Right lobe of liver (tissue), 6 donors: ENCODE measurements around the gene GNPDA1. TPM values are rescaled to one million over a fixed set of nuclear protein-coding genes. Genes with fewer than 3 reads are reported as not detected.

ENCODE experiments used
- ATAC-seq, 4 donors: fragments of 200-7000 bp; cut with Tn5 transposase; one replicate each; pipeline ENCODE4 v1.9.1; 2020; ENCODE audit warnings: mild to moderate bottlenecking in 4 of 4, moderate library complexity in 4 of 4
- DNase-seq, 3 donors: peaks; one replicate each; pipeline ENCODE4 v3.0.0-alpha.2; 2020
- H3K27ac ChIP-seq, 3 donors: fragments of 200-600 bp; one replicate each; pipeline ENCODE4 v1.8.0; 2022
- H3K27me3 ChIP-seq, 2 donors: fragments of 200-600 bp; one replicate each; pipeline ENCODE4 v1.8.0; 2022
- H3K36me3 ChIP-seq, 4 donors: fragments of 200-600 bp; sonication (generic) in 1 of 4; one replicate each; pipeline versions ENCODE4 v1.5.1 to v1.8.0; 2017 to 2022; ENCODE audit warnings: control low read depth in 1 of 4
- H3K4me1 ChIP-seq, 4 donors: fragments of 200-600 bp; sonication (generic) in 1 of 4; one replicate each; pipeline versions ENCODE4 v1.5.1 to v1.8.0; 2017 to 2022; ENCODE audit warnings: control low read depth in 1 of 4
- H3K4me3 ChIP-seq, 3 donors: fragments of 200-600 bp; one replicate each; pipeline ENCODE4 v1.8.0; 2022
- H3K9me3 ChIP-seq, 4 donors: fragments of 200-600 bp; sonication (generic) in 1 of 4; one replicate each; pipeline versions ENCODE4 v1.5.1 to v1.8.0; 2017 to 2022; ENCODE audit warnings: control low read depth in 1 of 4
- POLR2A ChIP-seq: fragments of 450-650 bp; IDR thresholded peaks from one replicate; pipeline ENCODE4 v1.6.1; 2017; ENCODE audit warnings: antibody characterized with exemption, mild to moderate bottlenecking
- WGBS: methylation state at CpG from one replicate; pipeline ENCODE4 v1.1.6; 2018; ENCODE audit warnings: low coverage, low lambda C conversion rate; ENCODE audit not compliant: insufficient coverage; ENCODE audit errors: missing lambda C conversion rate; 5-methylcytosine and 5-hydroxymethylcytosine counted together
- intact Hi-C, 2 donors: fragments of 100-400 bp; cut with DNase I; formaldehyde crosslinking; loops; one replicate each; pipeline versions ENCODE4 v1.11.2 to v1.14.1; 2022
- total RNA-seq, 6 experiments: library from RNA; depleted of rRNA in 2 of 6; stranded (reverse); fragments of >200 nt in 2 of 6; fragmentation: NEBNext Ultra II Directional in 3 of 6; extraction: Animal tissue kit (Norgen Biotek cat#: 25700) in 3 of 6; gene quantifications; one replicate each; pipeline versions ENCODE4 v1.1.0 to v1.2.4, GENCODE V29; 2016 to 2023
- TF ChIP-seq, protein P1 (sequence below), 4 donors: fragments of 200-600 bp in 3 of 4; fragments of 450-650 bp in 1 of 4; IDR thresholded peaks; one replicate each; pipeline versions ENCODE4 v1.5.1 to v1.8.0; 2016 to 2022; ENCODE audit warnings: antibody characterized with exemption in 4 of 4, mild to moderate bottlenecking in 2 of 4
- donor health status: DM: no; HTN: yes; CAD: no.
- donor health status: DM: no; HTN: no; CAD: no.
- donor health status: DM: no; HTN: no; CAD: no.
- donor health status: DM: no; HTN: yes; CAD: no.
- donor health status: DM: no; HTN: yes; CAD: no.

The GNPDA1 gene
- total RNA-seq, 6 experiments from 2014 or later, result 6.3 to 22.1 (median 14.9) TPM

DNA sequence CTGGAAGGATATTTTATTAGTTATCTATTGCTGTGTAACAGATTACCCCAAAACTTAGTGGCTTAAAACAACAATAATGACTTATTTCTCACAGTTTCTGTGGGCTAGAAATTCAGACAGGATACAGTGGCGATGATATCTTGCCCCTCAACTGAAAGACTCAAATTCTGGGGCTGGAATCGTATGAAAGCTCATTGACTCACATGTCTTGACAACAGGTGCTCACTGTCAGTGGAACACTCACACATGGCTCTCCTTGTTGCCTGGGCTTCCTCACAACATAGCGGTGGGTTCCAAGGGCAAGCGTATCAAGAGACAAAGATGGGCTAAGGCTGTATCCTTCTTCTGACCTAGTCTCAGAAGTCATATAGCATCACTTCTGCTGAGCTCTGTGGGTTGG, 3.7 kb upstream of the GNPDA1 start:
- peak overlapping the region in 1 of 3 donors; percentile 47 for H3K27ac ChIP-seq

DNA sequence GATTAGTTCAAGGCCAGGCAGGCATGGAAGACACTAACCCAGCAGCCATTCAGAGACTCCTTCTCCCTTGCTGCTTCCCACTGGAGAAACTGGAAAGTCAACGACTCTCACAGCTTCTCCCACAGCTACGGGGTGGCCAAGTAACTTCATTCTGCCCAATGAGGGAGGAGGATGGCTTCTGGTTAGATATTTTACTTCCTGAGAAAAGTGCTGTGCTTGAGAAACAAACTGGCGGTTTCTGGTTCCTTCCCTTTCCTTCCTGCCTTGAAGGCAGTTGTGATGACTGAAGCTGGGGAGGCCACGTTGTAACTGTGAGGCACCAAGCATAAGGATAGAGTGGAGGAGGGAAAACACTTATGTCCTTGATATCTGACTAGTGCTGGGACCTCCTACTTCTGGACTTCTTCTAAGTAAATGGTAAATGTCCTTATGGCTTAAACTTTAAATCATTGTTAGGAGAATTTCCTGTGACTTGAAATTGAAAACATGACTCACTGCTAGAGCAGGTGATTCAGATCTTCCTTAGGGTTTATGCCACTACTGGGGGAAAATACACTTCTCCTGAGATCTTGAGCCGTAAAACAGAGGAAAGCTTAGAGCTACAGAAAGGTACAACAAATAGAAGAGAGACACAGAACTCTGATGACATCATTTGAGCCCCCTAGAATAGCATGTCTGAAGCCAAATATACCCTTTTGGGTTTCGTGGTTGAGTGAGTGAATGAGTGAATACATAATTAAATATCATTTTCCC, 3.1 kb upstream of the GNPDA1 start:
- 64% methylated on average over 6 of the region's 6 CpGs for WGBS
- peaks cover 0 to 26% (median 11%) of the 10 kb centered on the region in 4 donors for H3K4me1 ChIP-seq
- TF ChIP-seq POLR2A, result no peak
- TF ChIP-seq, protein P1, sequence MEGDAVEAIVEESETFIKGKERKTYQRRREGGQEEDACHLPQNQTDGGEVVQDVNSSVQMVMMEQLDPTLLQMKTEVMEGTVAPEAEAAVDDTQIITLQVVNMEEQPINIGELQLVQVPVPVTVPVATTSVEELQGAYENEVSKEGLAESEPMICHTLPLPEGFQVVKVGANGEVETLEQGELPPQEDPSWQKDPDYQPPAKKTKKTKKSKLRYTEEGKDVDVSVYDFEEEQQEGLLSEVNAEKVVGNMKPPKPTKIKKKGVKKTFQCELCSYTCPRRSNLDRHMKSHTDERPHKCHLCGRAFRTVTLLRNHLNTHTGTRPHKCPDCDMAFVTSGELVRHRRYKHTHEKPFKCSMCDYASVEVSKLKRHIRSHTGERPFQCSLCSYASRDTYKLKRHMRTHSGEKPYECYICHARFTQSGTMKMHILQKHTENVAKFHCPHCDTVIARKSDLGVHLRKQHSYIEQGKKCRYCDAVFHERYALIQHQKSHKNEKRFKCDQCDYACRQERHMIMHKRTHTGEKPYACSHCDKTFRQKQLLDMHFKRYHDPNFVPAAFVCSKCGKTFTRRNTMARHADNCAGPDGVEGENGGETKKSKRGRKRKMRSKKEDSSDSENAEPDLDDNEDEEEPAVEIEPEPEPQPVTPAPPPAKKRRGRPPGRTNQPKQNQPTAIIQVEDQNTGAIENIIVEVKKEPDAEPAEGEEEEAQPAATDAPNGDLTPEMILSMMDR (IDR thresholded peaks at IDR 0.05), result no peak
- DNase-seq (no peak), ATAC-seq (peak in 3 of 4 donors; percentile 3 to 19 (median 13))
- no peak overlapping the region for H3K4me3 ChIP-seq
- no peaks in the 10 kb centered on the region for H3K36me3 ChIP-seq
- H3K27me3 ChIP-seq, result no peaks in the 10 kb centered on the region
- intact Hi-C loops, result loop anchor here in 1 of 2 donors (10.0 kb wide), 1 partner anchor 119 kb away; no protein-coding TSS in a partner anchor
- H3K9me3 ChIP-seq, result no peaks in the 10 kb centered on the region
- H3K27ac ChIP-seq, result peak overlapping the region in 2 of 3 donors; percentile 19 to 47

More for the DNA sequence above, 3.7 kb upstream of the GNPDA1 start:
- Histone ChIP-seq H3K9me3 (no peaks in the 10 kb centered on the region), H3K4me1 (peaks cover 0 to 25% (median 11%) of the 10 kb centered on the region in 4 donors), H3K4me3 (no peak overlapping the region), H3K36me3 (no peaks in the 10 kb centered on the region), H3K27me3 (no peaks in the 10 kb centered on the region)
- TF ChIP-seq, protein P1 (IDR thresholded peaks at IDR 0.05), result no peak
- no peak for TF ChIP-seq POLR2A
- ATAC-seq, result no peak
- WGBS, result 69% methylated on average over 2 of the region's 4 CpGs
- intact Hi-C loops, result loop anchor here in 1 of 2 donors (10.0 kb wide), 1 partner anchor 118 kb away; no protein-coding TSS in a partner anchor
- no peak for DNase-seq

DNA sequence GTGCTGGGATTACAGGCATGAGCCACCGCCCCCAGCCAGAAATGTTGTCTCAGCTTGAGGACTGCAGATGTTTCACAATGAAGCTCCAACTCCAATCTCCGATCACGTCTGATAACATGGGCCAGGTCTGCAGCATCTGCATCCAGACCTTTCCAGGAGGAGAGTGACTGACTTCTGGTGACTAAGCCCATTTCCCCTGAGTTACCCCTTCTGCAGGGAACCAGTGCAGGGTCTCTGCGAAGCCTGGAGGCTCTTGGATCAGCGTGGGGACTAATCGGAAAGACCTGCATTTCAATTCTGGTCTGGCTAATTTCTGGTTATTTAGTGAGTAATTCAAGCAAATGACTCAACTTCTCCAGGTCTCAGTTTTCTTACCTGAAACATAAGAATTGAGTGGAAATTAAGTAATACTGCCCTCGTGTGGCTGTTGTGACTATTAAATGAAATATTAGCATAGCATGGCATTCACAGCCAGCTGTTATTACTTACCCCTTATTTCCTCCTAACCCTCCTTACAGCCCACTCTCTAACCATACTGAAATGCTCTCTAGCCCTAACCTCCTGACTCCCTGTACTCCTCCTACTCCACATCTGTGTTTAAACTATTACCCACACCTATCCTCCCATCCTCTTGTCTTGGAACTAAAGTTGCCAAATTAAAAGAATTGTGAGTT, 2.2 kb upstream of the GNPDA1 start:
- no peaks in the 10 kb centered on the region for H3K9me3 ChIP-seq
- no peaks in the 10 kb centered on the region for H3K27me3 ChIP-seq
- no peaks in the 10 kb centered on the region for H3K36me3 ChIP-seq
- DNase-seq (no peak), ATAC-seq (peak; percentile 18 to 43 (median 42))
- peaks cover 0 to 32% (median 11%) of the 10 kb centered on the region in 4 donors for H3K4me1 ChIP-seq
- peak overlapping the region; percentile 90 to 95 (median 94) for H3K27ac ChIP-seq
- no peak overlapping the region for H3K4me3 ChIP-seq
- TF ChIP-seq, protein P1 (IDR thresholded peaks at IDR 0.05), result peak; percentile 57 to 59 (median 58)
- no peak for TF ChIP-seq POLR2A
- intact Hi-C loops, result loop anchor here in 1 of 2 donors (10.0 kb wide), 1 partner anchor 120 kb away; no protein-coding TSS in a partner anchor
- 17% methylated on average over 6 of the region's 7 CpGs for whole genome bisulfite sequencing

DNA sequence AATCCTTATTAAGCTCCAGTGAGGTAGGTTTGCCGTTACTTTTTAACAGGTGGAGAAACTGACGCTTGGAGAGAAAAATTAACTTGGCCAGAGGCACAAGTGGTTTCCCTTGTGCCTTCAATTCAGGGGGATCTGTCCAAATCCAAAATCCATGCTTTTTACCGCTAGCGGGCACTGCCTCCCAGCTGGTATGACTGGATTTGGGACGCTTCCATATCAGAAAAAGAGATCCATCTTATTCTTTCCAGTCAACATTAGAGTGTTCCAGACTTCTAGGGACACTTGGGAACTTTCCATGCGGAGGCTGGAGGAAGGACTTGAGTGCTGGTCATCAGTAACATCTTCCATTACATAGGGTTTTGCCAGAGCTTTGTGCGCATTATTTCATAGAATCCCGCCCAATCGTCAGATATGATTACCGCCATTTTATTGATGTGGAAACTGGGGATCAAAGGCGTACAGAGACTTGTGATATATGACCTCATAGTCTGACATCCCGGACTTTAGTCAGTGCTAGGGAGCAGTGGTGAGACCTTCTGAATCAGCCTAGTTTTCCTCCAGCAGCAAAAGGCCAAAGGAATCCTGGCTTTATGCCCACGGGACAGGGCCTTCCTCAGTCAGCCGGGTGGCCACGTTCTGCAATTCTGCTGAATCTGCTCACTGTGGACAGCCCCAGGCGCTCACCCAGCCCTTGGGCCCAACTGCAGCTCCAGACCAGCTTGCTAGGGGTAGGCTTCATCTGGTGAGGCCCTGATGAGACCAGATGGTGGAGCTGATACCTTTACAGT, 1.1 kb upstream of the GNPDA1 start:
- WGBS, result 56% methylated on average over 14 of the region's 16 CpGs
- intact Hi-C loops, result loop anchor here in 1 of 2 donors (10.0 kb wide), 1 partner anchor 121 kb away; no protein-coding TSS in a partner anchor
- peak; percentile 66 to 74 (median 71) for ATAC-seq
- no peak overlapping the region for H3K4me3 ChIP-seq
- H3K9me3 ChIP-seq, result no peaks in the 10 kb centered on the region
- H3K4me1 ChIP-seq, result peaks cover 0 to 32% (median 11%) of the 10 kb centered on the region in 4 donors
- TF ChIP-seq POLR2A, result no peak
- TF ChIP-seq, protein P1 (IDR thresholded peaks at IDR 0.05), result no peak
- no peaks in the 10 kb centered on the region for H3K27me3 ChIP-seq
- DNase-seq, result peak; percentile 83 to 90 (median 85)
- H3K27ac ChIP-seq, result peak overlapping the region; percentile 90 to 95 (median 94)
- H3K36me3 ChIP-seq, result no peaks in the 10 kb centered on the region
